Loucy (cell line): Measurements from ENCODE around the gene WNK1.

ENCODE experiments used
- EZH2phosphoT487 ChIP-seq: fragments of 200-600 bp; IDR thresholded peaks from 2 replicates; pipeline ENCODE4 v1.6.1; 2018; ENCODE audit warnings: antibody characterized with exemption, mild to moderate bottlenecking, moderate library complexity, borderline replicate concordance
- TF ChIP-seq, protein P1 (sequence below): fragments of 200-600 bp; sonication (generic); conservative IDR thresholded peaks from 2 replicates; pipeline ENCODE4 v1.5.1; 2014; ENCODE audit warnings: mild to moderate bottlenecking, antibody characterized with exemption, low read length

GRCh38 chr12:879641-880040 lies 127.3 kb downstream of the WNK1 start:
- TF ChIP-seq EZH2phosphoT487 = no peak
- TF ChIP-seq, protein P1, sequence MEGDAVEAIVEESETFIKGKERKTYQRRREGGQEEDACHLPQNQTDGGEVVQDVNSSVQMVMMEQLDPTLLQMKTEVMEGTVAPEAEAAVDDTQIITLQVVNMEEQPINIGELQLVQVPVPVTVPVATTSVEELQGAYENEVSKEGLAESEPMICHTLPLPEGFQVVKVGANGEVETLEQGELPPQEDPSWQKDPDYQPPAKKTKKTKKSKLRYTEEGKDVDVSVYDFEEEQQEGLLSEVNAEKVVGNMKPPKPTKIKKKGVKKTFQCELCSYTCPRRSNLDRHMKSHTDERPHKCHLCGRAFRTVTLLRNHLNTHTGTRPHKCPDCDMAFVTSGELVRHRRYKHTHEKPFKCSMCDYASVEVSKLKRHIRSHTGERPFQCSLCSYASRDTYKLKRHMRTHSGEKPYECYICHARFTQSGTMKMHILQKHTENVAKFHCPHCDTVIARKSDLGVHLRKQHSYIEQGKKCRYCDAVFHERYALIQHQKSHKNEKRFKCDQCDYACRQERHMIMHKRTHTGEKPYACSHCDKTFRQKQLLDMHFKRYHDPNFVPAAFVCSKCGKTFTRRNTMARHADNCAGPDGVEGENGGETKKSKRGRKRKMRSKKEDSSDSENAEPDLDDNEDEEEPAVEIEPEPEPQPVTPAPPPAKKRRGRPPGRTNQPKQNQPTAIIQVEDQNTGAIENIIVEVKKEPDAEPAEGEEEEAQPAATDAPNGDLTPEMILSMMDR = no peak
